Subcutaneous abdominal adipose tissue (tissue), 5 donors: ENCODE results near the gene STEAP3.

Source experiments
- H3K27ac ChIP-seq: one replicate; pipeline ENCODE4 v1.7.0; 2013; ENCODE audit warnings: low read depth, mild to moderate bottlenecking, inconsistent platforms, low read length, moderate library complexity
- H3K27me3 ChIP-seq, 5 donors: one replicate each; pipeline ENCODE4 v1.7.0; 2013; ENCODE audit warnings: low read length in 5 of 5, inconsistent platforms in 1 of 5; ENCODE audit not compliant: control insufficient read depth in 5 of 5, insufficient read depth in 4 of 5
- H3K36me3 ChIP-seq, 5 donors: one replicate each; pipeline ENCODE4 v1.7.0; 2013; ENCODE audit warnings: low read length in 5 of 5; ENCODE audit not compliant: control insufficient read depth in 5 of 5, insufficient read depth in 5 of 5
- H3K4me1 ChIP-seq, 5 donors: one replicate each; pipeline ENCODE4 v1.7.0; 2013; ENCODE audit warnings: low read length in 5 of 5, mild to moderate bottlenecking in 3 of 5, moderate library complexity in 1 of 5; ENCODE audit not compliant: control insufficient read depth in 5 of 5, insufficient read depth in 5 of 5
- H3K4me3 ChIP-seq, 5 donors: one replicate each; pipeline ENCODE4 v1.7.0; 2013; ENCODE audit warnings: low read length in 5 of 5, low read depth in 1 of 5
- H3K9ac ChIP-seq, 5 donors: one replicate each; pipeline ENCODE4 v1.7.0; 2013; ENCODE audit warnings: low read length in 5 of 5, mild to moderate bottlenecking in 4 of 5, moderate library complexity in 3 of 5
- H3K9me3 ChIP-seq, 5 donors: one replicate each; pipeline ENCODE4 v1.7.0; 2013; ENCODE audit warnings: low read length in 5 of 5; ENCODE audit not compliant: control insufficient read depth in 5 of 5
- donor health status: healthy.
- donor health status: healthy.
- donor health status: healthy.
- donor health status: healthy.
- donor health status: healthy.

STEAP3 gene

GRCh38 chr2:119251652-119252051 lies 28.0 kb downstream of the STEAP3 start:
- Histone ChIP-seq H3K27ac (no peak overlapping the region), H3K4me3 (no peak overlapping the region), H3K4me1 (peaks cover 0 to 5% (median 3%) of the 10 kb centered on the region in 5 donors), H3K9ac (no peak overlapping the region), H3K36me3 (peaks cover 0 to 82% (median 33%) of the 10 kb centered on the region in 5 donors), H3K9me3 (no peaks in the 10 kb centered on the region), H3K27me3 (no peaks in the 10 kb centered on the region)

- H3K27ac ChIP-seq = no peak overlapping the region
These were observed 28.8 kb downstream of the STEAP3 start for GRCh38 chr2:119252186-119253113.

GRCh38 chr2:119253114-119253702 lies 29.6 kb downstream of the STEAP3 start:
- Histone ChIP-seq H3K27me3 (no peaks in the 10 kb centered on the region), H3K9ac (no peak overlapping the region), H3K4me1 (peaks cover 0 to 5% (median 3%) of the 10 kb centered on the region in 5 donors), H3K9me3 (no peaks in the 10 kb centered on the region), H3K4me3 (no peak overlapping the region), H3K27ac (no peak overlapping the region), H3K36me3 (peaks cover 0 to 75% (median 28%) of the 10 kb centered on the region in 5 donors)

More at GRCh38 chr2:119252186-119253113, 28.8 kb downstream of the STEAP3 start:
- H3K4me3 ChIP-seq = no peak overlapping the region
- H3K4me1 ChIP-seq = peaks cover 0 to 5% (median 3%) of the 10 kb centered on the region in 5 donors
- H3K9me3 ChIP-seq = no peaks in the 10 kb centered on the region
- no peak overlapping the region for H3K9ac ChIP-seq
- no peaks in the 10 kb centered on the region for H3K27me3 ChIP-seq
- H3K36me3 ChIP-seq = peaks cover 0 to 82% (median 33%) of the 10 kb centered on the region in 5 donors

- H3K4me3 ChIP-seq = no peak overlapping the region
- no peaks in the 10 kb centered on the region for H3K27me3 ChIP-seq
- no peaks in the 10 kb centered on the region for H3K9me3 ChIP-seq
- peaks cover 0 to 67% (median 20%) of the 10 kb centered on the region in 5 donors for H3K36me3 ChIP-seq
- no peak overlapping the region for H3K27ac ChIP-seq
- H3K9ac ChIP-seq = no peak overlapping the region
- H3K4me1 ChIP-seq = peaks cover 0 to 6% (median 3%) of the 10 kb centered on the region in 5 donors
These were observed 30.3 kb downstream of the STEAP3 start for GRCh38 chr2:119253760-119254600.

- no peak overlapping the region for H3K4me3 ChIP-seq
- peaks cover 0 to 12% (median 5%) of the 10 kb centered on the region in 5 donors for H3K4me1 ChIP-seq
- H3K9ac ChIP-seq = no peak overlapping the region
- H3K9me3 ChIP-seq = no peaks in the 10 kb centered on the region
- H3K27me3 ChIP-seq = no peaks in the 10 kb centered on the region
- peaks cover 0 to 61% (median 20%) of the 10 kb centered on the region in 5 donors for H3K36me3 ChIP-seq
- no peak overlapping the region for H3K27ac ChIP-seq
These were observed 31.0 kb downstream of the STEAP3 start for GRCh38 chr2:119254601-119255080.

- Histone ChIP-seq H3K9ac (no peak overlapping the region), H3K27ac (no peak overlapping the region), H3K27me3 (no peaks in the 10 kb centered on the region), H3K4me1 (peaks cover 0 to 8% (median 0%) of the 10 kb centered on the region in 5 donors), H3K4me3 (no peak overlapping the region), H3K9me3 (no peaks in the 10 kb centered on the region), H3K36me3 (peaks cover 0 to 52% (median 16%) of the 10 kb centered on the region in 5 donors)
These were observed 32.3 kb downstream of the STEAP3 start for GRCh38 chr2:119255760-119256581.

GRCh38 chr2:119256582-119256921 lies 32.9 kb downstream of the STEAP3 start:
- Histone ChIP-seq H3K36me3 (peaks cover 0 to 56% (median 15%) of the 10 kb centered on the region in 5 donors), H3K4me3 (no peak overlapping the region), H3K4me1 (peaks cover 0 to 8% (median 0%) of the 10 kb centered on the region in 5 donors), H3K27ac (no peak overlapping the region), H3K9me3 (no peaks in the 10 kb centered on the region), H3K9ac (no peak overlapping the region), H3K27me3 (no peaks in the 10 kb centered on the region)

GRCh38 chr2:119257198-119257597 lies 33.6 kb downstream of the STEAP3 start:
- peaks cover 0 to 51% (median 10%) of the 10 kb centered on the region in 5 donors for H3K36me3 ChIP-seq
- peaks cover 0 to 8% (median 0%) of the 10 kb centered on the region in 5 donors for H3K4me1 ChIP-seq
- H3K27me3 ChIP-seq = no peaks in the 10 kb centered on the region
- no peak overlapping the region for H3K9ac ChIP-seq
- H3K27ac ChIP-seq = no peak overlapping the region
- no peaks in the 10 kb centered on the region for H3K9me3 ChIP-seq
- no peak overlapping the region for H3K4me3 ChIP-seq

- Histone ChIP-seq H3K9me3 (no peaks in the 10 kb centered on the region), H3K9ac (no peak overlapping the region), H3K4me1 (peaks cover 0 to 21% (median 0%) of the 10 kb centered on the region in 5 donors), H3K4me3 (no peak overlapping the region), H3K36me3 (peaks cover 0 to 44% (median 16%) of the 10 kb centered on the region in 5 donors), H3K27ac (no peak overlapping the region), H3K27me3 (no peaks in the 10 kb centered on the region)
These were observed 35.7 kb downstream of the STEAP3 start for GRCh38 chr2:119259296-119259860.
